ENCODE measurements around the gene ESPNL. TPM values are rescaled to one million over a fixed set of nuclear protein-coding genes. Genes with fewer than 3 reads are reported as not detected.

The ESPNL gene
- total RNA-seq, 1 experiment from 2014 or later, result 0.19 TPM

DNA sequence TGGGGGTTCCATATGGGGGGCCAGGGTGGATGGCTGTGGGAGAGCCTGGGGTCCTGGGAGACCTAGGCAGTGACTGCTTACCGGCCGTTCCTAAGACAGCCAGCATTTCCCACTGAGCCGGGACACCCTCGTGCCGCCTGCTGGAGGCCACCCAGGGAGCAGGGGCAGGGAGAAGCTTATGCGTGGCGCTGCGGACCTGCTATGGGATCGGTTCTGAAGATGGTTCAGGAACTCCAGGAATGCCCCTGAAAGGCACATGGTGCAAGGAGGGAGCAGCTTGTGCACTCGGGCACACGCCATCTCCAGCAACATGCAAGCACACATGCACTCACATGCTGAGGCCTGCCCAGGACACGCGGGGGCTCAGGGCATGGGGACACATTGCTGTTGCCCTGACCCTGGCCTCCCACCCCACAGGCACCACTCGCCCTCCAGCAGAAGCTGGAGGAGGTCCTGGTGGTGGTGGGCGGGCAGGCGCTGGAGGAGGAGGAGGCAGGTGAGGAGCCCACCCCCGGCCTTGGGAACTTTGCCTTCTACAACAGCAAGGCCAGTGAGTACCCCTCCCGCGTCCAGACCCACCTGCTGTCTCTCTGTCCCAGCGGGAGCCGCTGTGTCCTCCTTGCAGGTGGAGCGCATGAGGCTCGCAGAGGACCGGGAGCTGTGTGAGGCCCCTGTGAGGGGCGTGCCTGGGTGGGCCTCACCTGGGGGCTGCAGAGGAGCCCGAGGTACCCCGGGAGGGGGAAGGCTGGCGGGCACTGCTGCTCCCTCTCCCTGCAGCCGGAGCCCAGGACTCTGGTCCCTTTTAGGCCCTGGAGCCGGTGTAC lies 42.5 kb downstream of the ESPNL start:
- CTCF ChIA-PET, result interaction anchor here (1.1 to 1.2 kb wide), 2 partner anchors 27 to 81 kb away, joined by 3 read pairs; no protein-coding TSS in a partner anchor
- Mint-ChIP-seq H3K27me3 (ENCODE audit: unreplicated experiment) (no peaks in the 10 kb centered on the region), H3K4me1 (ENCODE audit: low read depth, unreplicated experiment) (peaks cover 28% of the 10 kb centered on the region), H3K9me3 (ENCODE audit: low read depth, unreplicated experiment) (no peaks in the 10 kb centered on the region), H3K4me3 (ENCODE audit: low read depth, unreplicated experiment) (peak overlapping the region; percentile 2), H3K27ac (ENCODE audit: unreplicated experiment) (peak overlapping the region; percentile 42), H3K36me3 (ENCODE audit: insufficient read depth, unreplicated experiment) (peaks cover 10% of the 10 kb centered on the region)
- no TSS peak for BruUV-seq (replicated peaks)
- intact Hi-C loops (cut with micrococcal nuclease; ENCODE audit: unreplicated experiment), result loop anchor here (5.0 kb wide), 1 partner anchor 80 kb away; the partner anchor contains the start of gene SCLY
- DNase-seq, result peak; percentile 37
- TF ChIP-seq, protein P1, sequence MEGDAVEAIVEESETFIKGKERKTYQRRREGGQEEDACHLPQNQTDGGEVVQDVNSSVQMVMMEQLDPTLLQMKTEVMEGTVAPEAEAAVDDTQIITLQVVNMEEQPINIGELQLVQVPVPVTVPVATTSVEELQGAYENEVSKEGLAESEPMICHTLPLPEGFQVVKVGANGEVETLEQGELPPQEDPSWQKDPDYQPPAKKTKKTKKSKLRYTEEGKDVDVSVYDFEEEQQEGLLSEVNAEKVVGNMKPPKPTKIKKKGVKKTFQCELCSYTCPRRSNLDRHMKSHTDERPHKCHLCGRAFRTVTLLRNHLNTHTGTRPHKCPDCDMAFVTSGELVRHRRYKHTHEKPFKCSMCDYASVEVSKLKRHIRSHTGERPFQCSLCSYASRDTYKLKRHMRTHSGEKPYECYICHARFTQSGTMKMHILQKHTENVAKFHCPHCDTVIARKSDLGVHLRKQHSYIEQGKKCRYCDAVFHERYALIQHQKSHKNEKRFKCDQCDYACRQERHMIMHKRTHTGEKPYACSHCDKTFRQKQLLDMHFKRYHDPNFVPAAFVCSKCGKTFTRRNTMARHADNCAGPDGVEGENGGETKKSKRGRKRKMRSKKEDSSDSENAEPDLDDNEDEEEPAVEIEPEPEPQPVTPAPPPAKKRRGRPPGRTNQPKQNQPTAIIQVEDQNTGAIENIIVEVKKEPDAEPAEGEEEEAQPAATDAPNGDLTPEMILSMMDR (IDR thresholded peaks at IDR 0.05; ENCODE audit: unreplicated experiment), result peak; percentile 13

DNA sequence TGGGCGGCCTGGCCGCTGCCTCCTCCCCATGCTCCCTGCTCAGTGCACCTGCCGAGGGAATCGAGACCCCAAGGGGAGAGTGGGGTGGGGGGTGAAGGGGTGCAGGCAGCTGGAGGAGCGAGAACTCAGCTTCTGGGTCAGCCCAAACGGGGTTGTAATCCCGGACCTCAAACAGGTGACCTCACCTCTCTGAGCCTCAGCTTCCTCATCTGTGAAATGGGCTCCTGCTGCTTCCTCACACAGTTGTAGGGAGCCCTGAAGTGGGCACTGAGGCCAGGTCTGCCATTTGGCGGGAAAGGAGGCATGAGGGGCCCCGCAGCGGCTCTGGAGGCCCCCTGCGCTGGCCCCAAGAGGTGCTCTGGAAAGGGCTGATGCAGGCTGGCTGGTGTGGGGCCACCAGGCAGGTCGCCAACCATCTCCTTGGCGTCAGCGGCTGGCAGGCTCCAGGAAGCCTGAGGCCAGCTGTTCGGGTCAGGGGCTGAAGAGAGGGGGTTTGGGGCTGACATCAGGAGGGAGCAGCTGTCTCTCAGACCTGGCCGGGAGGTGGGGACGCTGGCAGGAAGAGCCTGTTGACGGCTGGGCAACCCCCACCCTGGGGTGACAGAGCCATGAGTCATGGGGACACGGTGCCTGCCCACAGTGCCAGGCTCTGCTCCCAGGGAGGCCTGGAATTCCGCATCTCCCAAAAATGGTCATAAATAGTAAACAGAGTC lies 43.3 kb downstream of the ESPNL start:
- Mint-ChIP-seq H3K36me3 (ENCODE audit: insufficient read depth, unreplicated experiment) (peaks cover 10% of the 10 kb centered on the region), H3K4me1 (ENCODE audit: low read depth, unreplicated experiment) (peaks cover 28% of the 10 kb centered on the region), H3K27me3 (ENCODE audit: unreplicated experiment) (no peaks in the 10 kb centered on the region), H3K27ac (ENCODE audit: unreplicated experiment) (no peak overlapping the region), H3K4me3 (ENCODE audit: low read depth, unreplicated experiment) (no peak overlapping the region), H3K9me3 (ENCODE audit: low read depth, unreplicated experiment) (no peaks in the 10 kb centered on the region)
- no TSS peak for BruUV-seq (replicated peaks)
- CTCF ChIA-PET, result no interaction called here
- TF ChIP-seq, protein P1 (IDR thresholded peaks at IDR 0.05; ENCODE audit: unreplicated experiment), result no peak
- intact Hi-C loops (cut with micrococcal nuclease; ENCODE audit: unreplicated experiment), result loop anchor here (5.0 kb wide), 1 partner anchor 81 kb away; the partner anchor contains the start of gene SCLY
- peak; percentile 89 for DNase-seq

DNA sequence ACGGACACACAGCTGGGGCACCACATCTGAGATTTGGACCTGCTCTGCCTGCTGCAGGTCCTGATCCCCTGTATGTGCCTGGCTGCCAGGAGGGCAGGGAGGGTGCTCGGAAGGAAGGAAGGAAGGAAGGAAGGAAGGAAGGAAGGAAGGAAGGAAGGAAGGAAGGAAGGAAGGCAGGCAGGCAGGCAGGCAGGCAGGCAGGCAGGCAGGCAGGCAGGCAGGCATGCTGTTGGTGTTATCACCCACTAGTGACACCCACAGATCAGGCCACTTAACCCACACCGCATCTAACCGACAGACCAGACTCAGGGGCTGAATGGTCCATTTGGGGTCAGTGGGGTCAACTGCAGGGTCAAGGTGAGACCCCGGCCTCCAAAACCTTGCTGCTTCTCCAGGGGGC lies 44.1 kb downstream of the ESPNL start:
- Mint-ChIP-seq H3K9me3 (ENCODE audit: low read depth, unreplicated experiment) (no peaks in the 10 kb centered on the region), H3K27ac (ENCODE audit: unreplicated experiment) (no peak overlapping the region), H3K4me1 (ENCODE audit: low read depth, unreplicated experiment) (peaks cover 28% of the 10 kb centered on the region), H3K27me3 (ENCODE audit: unreplicated experiment) (no peaks in the 10 kb centered on the region), H3K4me3 (ENCODE audit: low read depth, unreplicated experiment) (no peak overlapping the region), H3K36me3 (ENCODE audit: insufficient read depth, unreplicated experiment) (peaks cover 10% of the 10 kb centered on the region)
- BruUV-seq (replicated peaks), result no TSS peak
- intact Hi-C loops (cut with micrococcal nuclease; ENCODE audit: unreplicated experiment), result loop anchor here (5.0 kb wide), 1 partner anchor 82 kb away; the partner anchor contains the start of gene SCLY
- TF ChIP-seq, protein P1 (IDR thresholded peaks at IDR 0.05; ENCODE audit: unreplicated experiment), result no peak
- DNase-seq, result no peak
- CTCF ChIA-PET, result no interaction called here

DNA sequence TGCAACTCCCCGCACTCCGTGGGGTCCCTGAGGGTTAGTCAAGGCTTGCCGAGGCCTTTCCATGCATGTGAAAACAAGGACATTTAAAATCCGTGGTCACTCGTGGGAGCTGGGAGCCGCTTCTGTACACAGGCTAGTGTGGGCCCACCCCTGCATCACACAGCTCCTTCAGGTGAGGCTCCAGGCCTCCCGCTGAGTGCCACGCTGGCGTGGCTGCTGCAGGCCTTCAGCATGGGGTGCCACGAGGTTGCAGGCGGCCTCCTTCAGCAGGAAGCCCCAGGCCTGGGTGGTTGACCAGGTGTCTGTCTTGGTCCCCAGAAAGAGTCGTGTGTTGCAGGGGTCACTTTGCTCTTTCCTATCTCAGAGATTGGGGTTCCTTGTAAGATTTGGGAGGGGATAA lies 44.9 kb downstream of the ESPNL start:
- Mint-ChIP-seq H3K27me3 (ENCODE audit: unreplicated experiment) (no peaks in the 10 kb centered on the region), H3K4me3 (ENCODE audit: low read depth, unreplicated experiment) (no peak overlapping the region), H3K36me3 (ENCODE audit: insufficient read depth, unreplicated experiment) (peaks cover 10% of the 10 kb centered on the region), H3K4me1 (ENCODE audit: low read depth, unreplicated experiment) (peaks cover 28% of the 10 kb centered on the region), H3K9me3 (ENCODE audit: low read depth, unreplicated experiment) (no peaks in the 10 kb centered on the region), H3K27ac (ENCODE audit: unreplicated experiment) (no peak overlapping the region)
- no peak for DNase-seq
- CTCF ChIA-PET, result no interaction called here
- intact Hi-C loops (cut with micrococcal nuclease; ENCODE audit: unreplicated experiment), result no loop called here
- TF ChIP-seq, protein P1 (IDR thresholded peaks at IDR 0.05; ENCODE audit: unreplicated experiment), result no peak
- BruUV-seq (replicated peaks), result no TSS peak

All from Calu3 (cell line).